ENCODE results near the gene PARD6A.

PARD6A gene

DNA sequence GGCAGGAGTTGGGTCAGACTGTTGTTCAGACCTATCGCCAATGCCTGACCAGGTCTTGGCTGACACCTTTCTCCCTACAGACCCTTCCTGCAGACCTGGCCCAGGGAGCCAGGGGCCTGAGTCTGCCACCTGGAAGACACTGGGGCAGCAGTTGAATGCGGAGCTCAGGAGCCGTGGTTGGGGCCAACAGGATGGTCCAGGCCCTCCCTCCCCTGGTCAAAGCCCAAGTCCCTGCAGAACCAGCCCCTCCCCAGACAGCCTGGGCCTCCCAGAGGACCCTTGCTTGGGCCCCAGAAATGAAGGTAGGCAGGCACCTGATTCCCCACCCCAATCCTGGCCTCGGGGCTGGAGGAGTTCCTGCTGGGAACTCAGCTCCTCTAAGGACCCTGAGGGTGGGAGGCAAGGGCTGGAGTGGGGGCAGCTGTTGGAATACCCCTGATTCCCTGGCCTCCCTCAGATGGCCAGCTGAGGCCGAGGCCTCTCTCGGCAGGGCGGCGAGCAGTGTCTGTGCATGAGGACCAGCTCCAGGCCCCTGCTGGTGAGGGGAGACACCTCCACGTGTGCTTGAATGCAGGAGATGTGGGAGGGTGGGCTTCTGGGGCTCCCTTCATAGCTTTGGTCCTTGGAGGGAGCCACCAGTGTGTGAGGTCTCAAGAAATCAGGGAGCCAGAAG lies 4.3 kb upstream of the PARD6A start:
- H3K36me3 ChIP-seq (ENCODE audit: insufficient read depth, low read length) = peaks cover 10% of the 10 kb centered on the region

GRCh38 chr16:67657017-67657608 lies 3.6 kb upstream of the PARD6A start:
- Histone ChIP-seq H3K27me3 (ENCODE audit: control insufficient read depth, insufficient read depth, low read length) (peaks cover 14% of the 10 kb centered on the region), H3K4me2 (ENCODE audit: low read length) (no peak overlapping the region), H3K4me1 (ENCODE audit: control insufficient read depth, insufficient read depth, low read length) (peaks cover 19% of the 10 kb centered on the region), H3K4me3 (ENCODE audit: low read length) (no peak overlapping the region), H3K9ac (ENCODE audit: low read depth, low read length) (no peak overlapping the region), H3K36me3 (ENCODE audit: insufficient read depth, low read length) (peaks cover 10% of the 10 kb centered on the region), H3K9me3 (replicated peaks; ENCODE audit: low read length) (no peaks in the 10 kb centered on the region)

More for the DNA sequence above, 4.3 kb upstream of the PARD6A start:
- peaks cover 21% of the 10 kb centered on the region for H3K27me3 ChIP-seq (ENCODE audit: control insufficient read depth, insufficient read depth, low read length)
- no peaks in the 10 kb centered on the region for H3K9me3 ChIP-seq (replicated peaks; ENCODE audit: low read length)
- no peak overlapping the region for H3K9ac ChIP-seq (ENCODE audit: low read depth, low read length)
- H3K4me1 ChIP-seq (ENCODE audit: control insufficient read depth, insufficient read depth, low read length) = peaks cover 19% of the 10 kb centered on the region
- no peak overlapping the region for H3K4me2 ChIP-seq (ENCODE audit: low read length)
- no peak overlapping the region for H3K4me3 ChIP-seq (ENCODE audit: low read length)

DNA sequence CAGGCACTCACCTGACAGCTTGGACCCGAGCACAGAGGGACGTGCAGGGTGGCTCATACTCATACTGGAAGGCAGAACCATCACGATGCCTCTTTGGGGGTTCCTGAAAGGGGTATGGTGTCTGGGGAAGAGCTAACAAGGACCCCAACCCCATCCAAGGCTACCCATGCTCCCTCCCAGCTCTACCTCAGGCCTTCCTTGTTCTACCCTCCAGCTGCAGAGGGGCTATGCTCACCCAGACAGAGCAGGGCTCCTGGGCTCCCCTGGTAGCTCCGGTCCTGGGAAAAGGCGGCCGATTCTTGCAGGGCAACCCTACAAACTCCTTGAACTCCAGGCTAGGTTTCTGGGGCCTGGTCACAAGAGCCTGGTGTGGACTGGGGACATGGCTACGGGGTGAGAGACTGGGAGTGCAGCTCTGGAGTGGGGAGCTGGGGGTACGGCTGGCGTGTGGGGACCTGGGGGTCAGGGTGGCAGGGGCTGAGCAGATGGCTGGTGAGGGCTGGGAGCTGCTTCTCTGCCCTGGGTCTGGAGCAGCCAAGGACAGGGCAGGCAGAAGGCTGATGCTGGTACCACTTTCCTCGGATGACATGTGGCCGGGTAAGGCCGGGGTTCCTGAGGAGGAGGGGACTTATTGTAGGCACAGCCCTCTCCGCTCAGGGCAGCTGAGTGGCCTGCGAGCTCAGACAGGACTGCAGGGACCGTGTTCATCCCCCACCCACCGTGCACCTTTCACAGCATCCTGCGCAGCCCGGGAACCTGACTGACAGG lies 2.8 kb upstream of the PARD6A start:
- Histone ChIP-seq H3K4me2 (ENCODE audit: low read length) (no peak overlapping the region), H3K27me3 (ENCODE audit: control insufficient read depth, insufficient read depth, low read length) (peaks cover 10% of the 10 kb centered on the region), H3K9ac (ENCODE audit: low read depth, low read length) (no peak overlapping the region), H3K9me3 (replicated peaks; ENCODE audit: low read length) (no peaks in the 10 kb centered on the region), H3K36me3 (ENCODE audit: insufficient read depth, low read length) (peaks cover 10% of the 10 kb centered on the region), H3K4me1 (ENCODE audit: control insufficient read depth, insufficient read depth, low read length) (peaks cover 17% of the 10 kb centered on the region), H3K4me3 (ENCODE audit: low read length) (no peak overlapping the region)

GRCh38 chr16:67658849-67659674 lies 1.7 kb upstream of the PARD6A start:
- peaks cover 10% of the 10 kb centered on the region for H3K36me3 ChIP-seq (ENCODE audit: insufficient read depth, low read length)
- H3K4me3 ChIP-seq (ENCODE audit: low read length) = peak overlapping the region; percentile 95

DNA sequence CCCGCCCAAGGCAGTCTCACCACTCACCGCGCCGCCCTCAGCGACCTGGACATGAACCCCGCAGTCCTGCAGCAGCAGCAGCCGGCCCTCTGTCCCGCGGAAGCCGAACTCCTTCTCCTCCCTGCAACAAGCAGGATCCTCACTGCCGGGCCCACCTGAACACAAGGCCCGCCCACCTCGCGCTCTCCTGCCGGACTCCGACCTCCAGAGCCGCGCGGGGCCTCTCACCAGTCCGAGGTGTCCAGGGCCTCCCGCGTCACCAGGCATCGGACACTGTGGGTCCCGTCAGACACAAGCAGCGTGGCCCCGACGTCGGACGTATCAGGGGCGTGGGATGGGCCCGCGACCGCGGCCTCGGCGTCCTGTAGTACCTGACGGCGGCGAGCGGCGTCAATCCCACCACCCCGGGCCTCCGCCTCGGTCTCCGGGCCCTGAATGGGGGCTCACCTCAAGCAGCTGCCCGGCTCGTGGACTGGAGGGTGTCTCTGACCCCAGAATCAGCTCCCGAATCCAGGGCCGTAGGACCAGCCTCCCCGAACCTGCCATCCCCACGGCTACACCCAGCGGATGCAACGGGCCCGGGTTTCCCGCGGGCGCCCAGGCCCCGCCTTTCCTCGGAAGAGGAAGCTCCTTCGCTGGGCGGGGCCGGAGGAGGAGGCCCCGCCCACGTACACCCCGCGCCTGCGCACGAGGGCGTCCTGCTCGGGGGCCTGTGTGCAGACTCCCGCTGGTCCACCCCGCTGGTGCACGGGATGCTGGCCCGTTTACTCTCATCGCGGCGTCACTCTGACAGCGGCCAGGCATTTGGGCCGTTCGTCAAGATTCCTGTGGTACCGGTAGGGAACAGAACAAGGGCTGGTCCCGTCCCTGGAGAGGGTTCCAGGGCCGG lies 841 bp upstream of the PARD6A start, which contains the start of gene ACD:
Gene ACD (minus strand): TSS at position 586 of the 889 bp plus-strand sequence. CDS start 40 bp downstream, at position 546.
- Histone ChIP-seq H3K4me1 (ENCODE audit: control insufficient read depth, insufficient read depth, low read length) (peaks cover 8% of the 10 kb centered on the region), H3K27me3 (ENCODE audit: control insufficient read depth, insufficient read depth, low read length) (no peaks in the 10 kb centered on the region), H3K36me3 (ENCODE audit: insufficient read depth, low read length) (peaks cover 10% of the 10 kb centered on the region), H3K9me3 (replicated peaks; ENCODE audit: low read length) (no peaks in the 10 kb centered on the region), H3K4me2 (ENCODE audit: low read length) (peak within 1 kb of the TSS; percentile 100), H3K9ac (ENCODE audit: low read depth, low read length) (peak within 1 kb of the TSS; percentile 94), H3K4me3 (ENCODE audit: low read length) (peak within 1 kb of the TSS; percentile 95)

More at GRCh38 chr16:67658849-67659674, 1.7 kb upstream of the PARD6A start:
- peak overlapping the region; percentile 94 for H3K9ac ChIP-seq (ENCODE audit: low read depth, low read length)
- H3K4me1 ChIP-seq (ENCODE audit: control insufficient read depth, insufficient read depth, low read length) = peaks cover 8% of the 10 kb centered on the region
- H3K27me3 ChIP-seq (ENCODE audit: control insufficient read depth, insufficient read depth, low read length) = peaks cover 7% of the 10 kb centered on the region
- H3K9me3 ChIP-seq (replicated peaks; ENCODE audit: low read length) = no peaks in the 10 kb centered on the region
- peak overlapping the region; percentile 100 for H3K4me2 ChIP-seq (ENCODE audit: low read length)

DNA sequence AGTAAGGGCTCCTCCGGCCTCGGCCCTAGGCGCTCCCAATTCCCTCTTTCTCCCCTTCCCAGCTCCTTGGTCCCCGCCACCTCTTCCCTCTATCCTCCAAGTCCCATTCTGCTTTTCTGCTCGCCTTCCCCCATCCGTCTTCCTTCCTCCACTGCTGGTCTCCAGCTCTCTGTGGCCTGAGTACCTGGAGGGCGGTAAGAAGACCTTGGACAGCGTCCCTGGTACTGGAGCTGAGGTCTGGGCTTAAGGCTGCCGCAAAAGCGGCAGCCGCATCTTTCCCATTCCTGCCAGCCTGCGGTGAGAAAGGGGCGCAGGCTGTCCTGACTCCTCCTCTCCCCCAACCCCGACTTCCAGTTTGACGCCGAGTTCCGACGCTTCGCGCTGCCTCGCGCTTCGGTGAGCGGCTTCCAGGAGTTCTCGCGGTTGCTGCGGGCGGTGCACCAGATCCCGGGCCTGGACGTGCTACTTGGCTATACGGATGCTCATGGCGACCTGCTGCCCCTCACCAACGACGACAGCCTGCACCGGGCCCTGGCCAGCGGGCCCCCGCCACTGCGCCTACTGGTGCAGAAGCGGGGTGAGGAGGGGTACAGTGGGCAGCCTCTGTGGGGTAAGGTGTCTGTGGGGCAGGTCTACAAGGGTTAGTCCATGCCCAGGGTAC lies 471 bp downstream of the PARD6A start:
- peaks cover 15% of the 10 kb centered on the region for H3K4me1 ChIP-seq (ENCODE audit: control insufficient read depth, insufficient read depth, low read length)
- no peak overlapping the region for H3K9ac ChIP-seq (ENCODE audit: low read depth, low read length)
- H3K4me3 ChIP-seq (ENCODE audit: low read length) = peak overlapping the region; percentile 95
- H3K27me3 ChIP-seq (ENCODE audit: control insufficient read depth, insufficient read depth, low read length) = no peaks in the 10 kb centered on the region
- H3K4me2 ChIP-seq (ENCODE audit: low read length) = peak overlapping the region; percentile 100
- H3K36me3 ChIP-seq (ENCODE audit: insufficient read depth, low read length) = peaks cover 10% of the 10 kb centered on the region
- H3K9me3 ChIP-seq (replicated peaks; ENCODE audit: low read length) = no peaks in the 10 kb centered on the region

GRCh38 chr16:67661886-67662652 lies 1.3 kb downstream of the PARD6A start:
- peaks cover 20% of the 10 kb centered on the region for H3K4me1 ChIP-seq (ENCODE audit: control insufficient read depth, insufficient read depth, low read length)
- H3K9me3 ChIP-seq (replicated peaks; ENCODE audit: low read length) = no peaks in the 10 kb centered on the region
- no peak overlapping the region for H3K4me2 ChIP-seq (ENCODE audit: low read length)
- no peaks in the 10 kb centered on the region for H3K27me3 ChIP-seq (ENCODE audit: control insufficient read depth, insufficient read depth, low read length)
- H3K9ac ChIP-seq (ENCODE audit: low read depth, low read length) = no peak overlapping the region
- peaks cover 8% of the 10 kb centered on the region for H3K36me3 ChIP-seq (ENCODE audit: insufficient read depth, low read length)
- H3K4me3 ChIP-seq (ENCODE audit: low read length) = no peak overlapping the region

DNA sequence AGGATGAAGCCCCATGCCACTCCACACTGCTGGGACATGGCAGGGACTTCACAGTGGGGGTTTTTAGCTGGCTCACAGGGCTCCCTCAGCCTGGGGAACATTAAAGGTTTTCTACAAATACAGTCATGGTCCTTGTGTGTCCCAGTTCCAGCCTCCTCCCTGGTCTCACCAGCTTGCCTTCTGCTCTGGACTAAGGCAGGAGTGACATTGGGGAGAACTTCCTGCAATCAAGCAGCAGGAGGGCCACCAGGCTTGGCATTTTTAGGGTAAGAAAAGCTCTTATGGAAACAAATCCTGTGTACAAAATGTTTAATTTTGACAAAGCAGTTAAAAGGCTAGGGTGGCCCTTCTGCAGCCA lies 1.9 kb downstream of the PARD6A start:
- Histone ChIP-seq H3K4me3 (ENCODE audit: low read length) (no peak overlapping the region), H3K4me1 (ENCODE audit: control insufficient read depth, insufficient read depth, low read length) (peaks cover 25% of the 10 kb centered on the region)

DNA sequence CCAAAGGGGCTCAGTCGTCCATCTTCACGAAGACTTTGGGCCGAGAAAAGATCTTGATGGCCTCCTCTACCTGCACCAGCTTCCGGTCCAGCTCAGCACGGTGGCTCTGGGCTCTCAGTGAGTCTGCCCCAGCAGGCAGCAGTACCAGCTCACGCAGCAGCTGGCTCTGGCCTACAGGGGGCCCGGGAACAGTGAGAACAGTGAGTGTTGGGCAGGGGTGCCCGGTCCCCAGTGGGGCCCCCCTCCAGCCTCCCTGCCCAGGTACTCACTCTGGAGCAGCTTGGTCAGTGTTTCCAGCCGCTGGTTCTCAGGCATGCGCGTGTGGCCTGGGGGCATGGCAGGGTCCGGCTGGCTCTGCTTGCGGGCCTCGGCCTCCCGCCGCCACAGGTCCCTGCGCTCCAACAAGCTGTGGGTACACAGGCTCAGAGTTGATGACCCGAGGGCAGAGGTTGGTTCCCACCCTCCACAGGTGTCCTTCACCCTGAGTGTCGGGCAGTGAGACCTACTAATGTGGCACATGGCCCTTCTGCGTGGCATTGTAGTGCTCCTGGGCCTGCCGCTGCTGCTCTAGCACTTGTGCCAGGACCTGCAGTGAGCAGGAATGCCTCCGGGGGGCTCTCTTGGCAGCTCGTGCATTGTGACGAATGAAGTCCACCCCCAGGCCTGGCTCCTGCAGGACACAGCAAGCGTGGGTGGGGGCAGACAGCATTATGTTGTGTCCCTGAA lies 2.6 kb downstream of the PARD6A start:
- Histone ChIP-seq H3K27me3 (ENCODE audit: control insufficient read depth, insufficient read depth, low read length) (no peaks in the 10 kb centered on the region), H3K4me1 (ENCODE audit: control insufficient read depth, insufficient read depth, low read length) (peaks cover 27% of the 10 kb centered on the region), H3K9ac (ENCODE audit: low read depth, low read length) (no peak overlapping the region)

More for the DNA sequence above, 1.9 kb downstream of the PARD6A start:
- Histone ChIP-seq H3K9ac (ENCODE audit: low read depth, low read length) (no peak overlapping the region), H3K27me3 (ENCODE audit: control insufficient read depth, insufficient read depth, low read length) (no peaks in the 10 kb centered on the region), H3K36me3 (ENCODE audit: insufficient read depth, low read length) (peaks cover 3% of the 10 kb centered on the region), H3K9me3 (replicated peaks; ENCODE audit: low read length) (no peaks in the 10 kb centered on the region), H3K4me2 (ENCODE audit: low read length) (no peak overlapping the region)

More for the DNA sequence above, 2.6 kb downstream of the PARD6A start:
- no peaks in the 10 kb centered on the region for H3K36me3 ChIP-seq (ENCODE audit: insufficient read depth, low read length)
- H3K4me2 ChIP-seq (ENCODE audit: low read length) = no peak overlapping the region
- no peak overlapping the region for H3K4me3 ChIP-seq (ENCODE audit: low read length)
- no peaks in the 10 kb centered on the region for H3K9me3 ChIP-seq (replicated peaks; ENCODE audit: low read length)
